Activated CD8-positive, alpha-beta memory T cell treated with anti-CD3 and anti-CD28 coated beads, Interleukin-2, amount 10 ng/mL, durations not matched to agents 7 days and 5 days (primary cell): ENCODE data around the gene SLC39A13. TPM values are rescaled to one million over a fixed set of nuclear protein-coding genes. Genes with fewer than 3 reads are reported as not detected.

ENCODE experiments used
- ATAC-seq: fragments of 150-1000 bp; cut with Tn5 transposase; one replicate; pipeline ENCODE4 v1.10.0; 2021; ENCODE audit warnings: moderate library complexity
- CTCF ChIA-PET: fragments of 350-600 bp; sonication (Branson Sonifier 250); formaldehyde crosslinking; loops from one replicate; lab custom pipeline; 2021; ENCODE audit warnings: antibody characterized with exemption; lab: Charles Lee
- DNase-seq: peaks from one replicate; pipeline ENCODE4 v3.0.0-alpha.2; 2020
- H3K27ac Mint-ChIP-seq: one replicate; pipeline ENCODE4 v1.8.0; 2021; ENCODE audit warnings: mild to moderate bottlenecking, mixed read lengths
- H3K27me3 Mint-ChIP-seq: one replicate; pipeline ENCODE4 v1.8.0; 2021; ENCODE audit warnings: mixed read lengths
- H3K36me3 Mint-ChIP-seq: one replicate; pipeline ENCODE4 v1.8.0; 2021; ENCODE audit warnings: mild to moderate bottlenecking, mixed read lengths
- H3K4me1 Mint-ChIP-seq: one replicate; pipeline ENCODE4 v1.8.0; 2021; ENCODE audit warnings: mixed read lengths
- H3K4me3 Mint-ChIP-seq: one replicate; pipeline ENCODE4 v1.8.0; 2021; ENCODE audit warnings: mild to moderate bottlenecking, moderate library complexity, mixed read lengths
- H3K9me3 Mint-ChIP-seq: one replicate; pipeline ENCODE4 v1.8.0; 2022; ENCODE audit warnings: low read depth, mixed read lengths
- total RNA-seq, 2 experiments: library from RNA; stranded (reverse); gene quantifications; one replicate each; pipeline ENCODE4 v1.2.3, GENCODE V29; 2021

The SLC39A13 gene
- total RNA-seq, 2 experiments from 2014 or later: 18.2 to 22.1 TPM

DNA sequence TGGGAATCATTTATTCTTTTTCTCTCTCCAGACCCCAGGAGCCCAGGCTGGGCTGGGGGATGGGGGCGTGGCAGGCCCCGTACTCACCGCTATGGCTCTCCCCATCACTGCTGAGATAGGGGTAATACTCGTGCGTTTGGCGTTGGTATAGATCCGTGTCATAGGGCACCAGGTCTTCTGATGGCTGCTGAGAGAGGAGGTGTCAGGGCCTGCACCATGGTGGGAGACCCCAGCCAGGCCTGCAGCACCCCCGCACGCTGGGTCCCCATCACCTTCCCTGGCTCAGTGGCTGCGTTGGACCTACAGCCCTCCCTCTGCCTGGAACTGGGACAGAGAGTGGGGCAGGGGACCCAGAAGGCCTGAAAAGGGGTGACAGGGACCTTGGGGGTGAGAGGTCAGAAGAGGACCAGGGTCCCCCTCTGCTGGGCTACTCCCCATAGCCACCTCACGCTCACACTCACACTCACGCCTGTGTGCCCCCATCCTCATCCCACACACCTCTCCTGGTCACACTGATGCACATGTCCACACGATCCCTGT is 32.8 kb upstream of the SLC39A13 start:
- Mint-ChIP-seq H3K27ac (no peak overlapping the region), H3K4me3 (no peak overlapping the region), H3K4me1 (no peaks in the 10 kb centered on the region), H3K36me3 (no peaks in the 10 kb centered on the region), H3K9me3 (no peaks in the 10 kb centered on the region), H3K27me3 (no peaks in the 10 kb centered on the region)
- DNase-seq (no peak), ATAC-seq (no peak)
- CTCF ChIA-PET: interaction anchor here (2.2 kb wide), 1 partner anchor 24 kb away, joined by 12 read pairs; no protein-coding TSS in a partner anchor

DNA sequence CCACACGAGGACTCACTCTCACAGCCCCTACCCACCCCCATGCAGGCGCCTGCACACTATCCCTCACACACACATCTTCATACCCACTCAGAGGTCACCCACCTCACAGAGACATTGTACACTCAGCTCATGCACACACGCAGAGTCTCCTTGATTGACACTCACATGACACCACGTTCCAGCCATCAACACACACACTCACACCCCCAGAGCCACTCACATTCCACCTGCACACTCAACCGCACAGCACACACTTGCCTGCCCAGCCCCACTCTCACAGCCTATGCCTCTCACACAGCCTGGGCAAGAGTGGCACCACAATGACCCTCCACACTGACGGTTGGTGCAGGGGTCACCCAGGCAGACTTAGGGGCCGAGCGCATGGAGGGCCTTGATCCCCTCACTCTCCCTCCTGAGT is 32.3 kb upstream of the SLC39A13 start:
- CTCF ChIA-PET: interaction anchor here (1.6 kb wide), 1 partner anchor 36 kb away, joined by 4 read pairs; no protein-coding TSS in a partner anchor
- ATAC-seq: no peak
- H3K4me3 Mint-ChIP-seq: no peak overlapping the region
- H3K9me3 Mint-ChIP-seq: no peaks in the 10 kb centered on the region
- no peaks in the 10 kb centered on the region for H3K4me1 Mint-ChIP-seq
- no peak for DNase-seq
- H3K27ac Mint-ChIP-seq: no peak overlapping the region
- no peaks in the 10 kb centered on the region for H3K36me3 Mint-ChIP-seq
- no peaks in the 10 kb centered on the region for H3K27me3 Mint-ChIP-seq

DNA sequence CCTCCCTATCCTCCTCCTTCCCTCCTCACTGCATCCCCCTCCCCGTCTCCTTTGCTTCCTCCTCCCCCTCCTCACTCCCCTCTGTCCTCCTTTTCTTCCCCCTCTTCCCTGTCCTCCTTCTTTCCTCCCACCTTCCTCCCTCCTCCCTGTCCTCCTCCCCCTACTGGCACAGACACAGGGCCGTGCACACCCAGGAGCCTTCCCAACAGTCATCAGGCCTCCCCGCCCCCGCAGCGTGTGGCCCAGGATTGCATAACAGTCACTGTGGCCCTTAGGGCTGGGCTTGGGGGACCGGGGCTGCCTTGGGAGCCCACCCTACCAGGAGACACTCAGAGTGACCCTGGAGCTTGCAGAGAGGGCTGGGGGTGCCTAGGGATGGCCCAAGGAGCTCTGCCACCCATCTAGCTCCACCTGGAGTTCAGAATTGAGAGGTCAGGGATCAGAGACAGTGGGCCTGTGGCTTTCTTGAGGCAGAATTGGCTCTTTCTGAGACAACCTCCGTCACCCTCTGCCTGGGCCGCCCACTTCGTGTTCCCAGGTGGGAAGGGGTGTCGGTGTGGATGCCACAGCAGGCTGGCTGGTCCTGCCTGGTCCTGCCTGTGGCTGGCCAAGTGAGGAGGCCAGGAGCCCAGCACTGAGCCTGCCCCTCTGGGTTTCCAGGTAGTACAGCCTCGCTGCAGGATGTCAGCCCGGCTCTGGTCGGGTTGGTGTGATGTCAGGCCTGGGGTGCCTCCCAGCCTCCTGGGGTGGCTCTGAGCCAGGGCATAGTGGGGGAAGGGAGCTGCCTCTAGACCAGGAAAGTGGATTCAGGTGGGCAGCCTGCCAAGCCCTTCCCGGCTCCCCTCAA is 31.6 kb upstream of the SLC39A13 start:
- CTCF ChIA-PET: interaction anchor here (1.6 kb wide), 1 partner anchor 35 kb away, joined by 4 read pairs; no protein-coding TSS in a partner anchor

DNA sequence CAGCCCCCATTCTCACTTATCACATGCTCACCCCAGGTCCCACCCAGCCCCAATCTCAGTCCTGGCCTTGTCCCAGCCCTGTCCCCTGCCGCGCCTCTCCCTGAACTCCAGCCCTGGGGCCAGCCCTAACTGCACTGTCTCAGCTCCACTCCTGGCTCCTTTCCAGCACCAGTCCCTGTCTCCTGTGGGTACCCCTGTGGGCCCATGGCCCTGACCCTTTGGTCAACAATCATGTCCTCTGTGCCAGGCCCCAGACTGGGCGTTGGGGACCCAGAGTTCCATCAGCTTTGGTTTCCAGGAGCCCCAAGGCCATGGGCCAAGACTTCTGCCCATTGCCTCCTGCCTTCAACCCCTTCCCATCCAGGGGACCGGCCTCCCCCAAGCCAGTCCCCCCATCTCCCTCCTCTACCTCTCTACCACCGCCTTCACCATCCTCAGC is 30.8 kb upstream of the SLC39A13 start:
- no peak overlapping the region for H3K4me3 Mint-ChIP-seq
- CTCF ChIA-PET: interaction anchor here (1.6 kb wide), 1 partner anchor 35 kb away, joined by 4 read pairs; no protein-coding TSS in a partner anchor
- no peaks in the 10 kb centered on the region for H3K27me3 Mint-ChIP-seq
- no peaks in the 10 kb centered on the region for H3K4me1 Mint-ChIP-seq
- ATAC-seq (no peak), DNase-seq (no peak)
- H3K27ac Mint-ChIP-seq: no peak overlapping the region
- no peaks in the 10 kb centered on the region for H3K36me3 Mint-ChIP-seq
- H3K9me3 Mint-ChIP-seq: no peaks in the 10 kb centered on the region

More for the DNA sequence above, 31.6 kb upstream of the SLC39A13 start:
- no peak overlapping the region for H3K4me3 Mint-ChIP-seq
- H3K36me3 Mint-ChIP-seq: no peaks in the 10 kb centered on the region
- H3K9me3 Mint-ChIP-seq: no peaks in the 10 kb centered on the region
- H3K4me1 Mint-ChIP-seq: no peaks in the 10 kb centered on the region
- DNase-seq (no peak), ATAC-seq (no peak)
- H3K27ac Mint-ChIP-seq: no peak overlapping the region
- H3K27me3 Mint-ChIP-seq: no peaks in the 10 kb centered on the region

DNA sequence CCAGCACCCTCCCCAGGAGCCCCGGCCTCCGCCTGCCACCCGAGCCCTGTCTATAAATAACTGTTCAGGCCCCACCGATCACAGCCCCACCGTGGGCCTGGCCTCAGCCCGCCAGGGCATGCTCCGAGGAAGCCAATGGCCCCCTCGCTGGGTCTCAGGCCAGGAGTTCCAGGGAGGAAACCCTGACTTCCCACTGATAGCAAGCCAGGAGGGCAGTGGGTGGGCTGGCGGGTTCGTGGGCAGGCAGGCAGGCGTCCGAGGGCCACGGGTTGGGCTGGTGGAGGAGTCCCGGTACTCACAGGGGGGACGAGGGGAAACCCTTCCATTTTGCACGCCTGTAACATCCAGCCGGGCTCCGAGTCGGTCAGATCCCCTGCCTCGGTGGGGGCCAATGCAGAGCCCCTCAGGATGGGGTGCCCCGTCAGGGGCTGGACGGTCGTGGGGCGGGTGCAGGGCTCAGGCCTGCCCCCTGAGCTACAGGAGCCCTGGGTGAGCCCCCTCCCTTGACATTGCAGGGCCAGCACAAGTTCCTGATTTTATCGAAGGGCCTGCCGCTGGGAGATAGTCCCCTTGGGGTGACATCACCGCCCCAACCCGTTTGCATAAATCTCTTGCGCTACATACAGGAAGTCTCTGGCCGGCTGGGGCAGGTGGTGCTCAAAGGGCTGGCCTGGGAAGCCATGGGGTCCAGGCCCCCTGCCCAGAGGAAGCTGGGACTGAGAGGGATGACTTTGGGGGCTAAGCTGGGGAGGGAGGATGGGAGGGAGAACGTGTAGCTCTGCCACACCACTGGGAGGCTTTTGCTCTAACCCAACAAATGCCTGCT is 30.2 kb upstream of the SLC39A13 start, which contains the start of gene SPI1:
TSS of gene SPI1 (minus strand) at position 538 of the 826 bp plus-strand sequence. CDS start at position 344, 194 bp downstream.
- no peaks in the 10 kb centered on the region for H3K36me3 Mint-ChIP-seq
- no peaks in the 10 kb centered on the region for H3K9me3 Mint-ChIP-seq
- H3K4me3 Mint-ChIP-seq: no peak within 1 kb of the TSS
- H3K4me1 Mint-ChIP-seq: no peaks in the 10 kb centered on the region
- CTCF ChIA-PET: interaction anchor here (0.8 to 1.3 kb wide), 2 partner anchors 13 to 33 kb away, joined by 3 to 4 read pairs; no protein-coding TSS in a partner anchor
- no peak within 1 kb of the TSS for H3K27ac Mint-ChIP-seq
- no peaks in the 10 kb centered on the region for H3K27me3 Mint-ChIP-seq
- DNase-seq (no peak), ATAC-seq (no peak)

DNA sequence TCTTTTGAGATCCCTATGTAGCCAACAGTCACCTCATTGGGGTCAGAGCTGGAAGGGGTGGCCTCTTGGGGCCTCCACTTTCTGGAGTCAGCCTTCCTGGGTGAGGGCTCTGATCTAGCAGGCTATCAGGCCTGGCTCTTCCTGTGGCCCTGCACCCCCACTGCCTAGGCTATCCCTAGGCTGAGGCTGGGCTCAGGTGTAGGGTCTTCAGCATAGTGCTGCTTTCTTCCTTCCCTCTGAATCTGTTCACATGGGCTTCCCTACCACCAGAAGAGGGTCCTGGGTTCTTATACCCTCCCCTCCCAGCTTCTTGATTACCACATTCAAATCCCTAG is 29.6 kb upstream of the SLC39A13 start:
- ATAC-seq (no peak), DNase-seq (no peak)
- CTCF ChIA-PET: interaction anchor here (0.8 to 1.3 kb wide), 2 partner anchors 13 to 32 kb away, joined by 3 to 4 read pairs; no protein-coding TSS in a partner anchor
- Mint-ChIP-seq H3K4me1 (no peaks in the 10 kb centered on the region), H3K9me3 (no peaks in the 10 kb centered on the region), H3K27me3 (no peaks in the 10 kb centered on the region), H3K27ac (no peak overlapping the region), H3K36me3 (no peaks in the 10 kb centered on the region), H3K4me3 (no peak overlapping the region)

DNA sequence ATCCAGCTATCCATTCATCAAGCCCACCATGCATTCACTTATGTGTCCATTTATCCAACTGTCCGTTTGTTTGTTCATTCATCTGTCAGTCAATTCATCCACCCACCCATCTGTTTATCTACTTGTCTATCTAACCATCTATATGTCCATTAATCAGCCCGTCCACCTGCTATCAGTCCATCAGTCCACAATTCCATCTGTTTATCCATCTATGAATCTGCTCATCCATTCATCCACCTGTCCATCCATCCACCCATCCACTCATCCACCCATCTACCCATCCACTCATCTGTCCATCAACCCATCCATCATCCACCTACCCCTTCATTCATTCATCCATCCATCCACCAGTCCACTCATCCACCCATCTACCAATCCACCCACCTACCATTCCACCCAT is 29.1 kb upstream of the SLC39A13 start:
- ATAC-seq: no peak
- CTCF ChIA-PET: interaction anchor here (0.8 to 1.3 kb wide), 2 partner anchors 12 to 32 kb away, joined by 3 to 4 read pairs; no protein-coding TSS in a partner anchor
- Mint-ChIP-seq H3K4me1 (no peaks in the 10 kb centered on the region), H3K27ac (no peak overlapping the region), H3K27me3 (no peaks in the 10 kb centered on the region), H3K9me3 (no peaks in the 10 kb centered on the region), H3K4me3 (no peak overlapping the region), H3K36me3 (no peaks in the 10 kb centered on the region)
- DNase-seq: no peak

DNA sequence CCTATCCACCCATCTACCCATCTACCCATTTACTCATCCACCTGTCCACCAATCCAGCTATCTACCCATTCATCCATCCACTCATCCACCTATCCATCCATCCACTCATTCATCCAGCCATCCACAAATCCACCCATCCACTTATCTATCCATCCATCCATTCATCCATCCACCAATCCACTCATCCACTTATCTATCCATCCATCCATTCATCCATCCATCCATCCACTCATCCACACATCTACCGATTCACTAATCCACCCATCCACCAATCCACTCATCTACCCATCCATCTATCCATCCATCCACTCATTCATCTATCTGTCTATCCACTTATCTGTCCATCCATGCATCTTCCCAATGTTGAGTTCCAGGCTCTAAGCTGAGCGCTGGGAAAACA is 28.3 kb upstream of the SLC39A13 start:
- ATAC-seq: no peak
- no peak overlapping the region for H3K4me3 Mint-ChIP-seq
- CTCF ChIA-PET: interaction anchor here (1.9 kb wide), 1 partner anchor 10 kb away, joined by 6 read pairs; no protein-coding TSS in a partner anchor

DNA sequence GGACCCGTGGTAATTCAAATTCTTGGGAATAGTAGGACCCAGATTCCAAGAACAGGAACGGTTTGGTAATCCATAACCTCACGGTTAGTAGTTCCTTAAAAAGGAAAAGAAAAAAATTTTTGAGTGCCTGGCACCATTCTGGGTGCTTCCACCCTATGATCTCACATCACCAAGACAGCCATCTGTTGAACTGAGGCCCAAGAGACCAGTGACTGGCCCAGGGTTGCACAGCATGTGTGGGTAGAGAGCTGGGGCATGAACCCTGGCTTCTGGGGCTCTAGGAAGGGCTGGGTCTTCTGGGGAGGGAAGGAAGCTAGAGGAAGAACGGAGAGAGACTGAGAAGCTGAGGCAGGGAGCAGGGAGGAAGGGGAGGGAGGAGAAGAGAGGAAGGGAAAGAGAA is 25.3 kb upstream of the SLC39A13 start:
- DNase-seq (no peak), ATAC-seq (no peak)
- CTCF ChIA-PET: no interaction called here
- no peaks in the 10 kb centered on the region for H3K36me3 Mint-ChIP-seq
- no peak overlapping the region for H3K27ac Mint-ChIP-seq
- H3K27me3 Mint-ChIP-seq: no peaks in the 10 kb centered on the region
- H3K9me3 Mint-ChIP-seq: no peaks in the 10 kb centered on the region
- H3K4me3 Mint-ChIP-seq: no peak overlapping the region
- H3K4me1 Mint-ChIP-seq: no peaks in the 10 kb centered on the region

More for the DNA sequence above, 28.3 kb upstream of the SLC39A13 start:
- Mint-ChIP-seq H3K4me1 (no peaks in the 10 kb centered on the region), H3K27me3 (no peaks in the 10 kb centered on the region), H3K36me3 (no peaks in the 10 kb centered on the region), H3K9me3 (no peaks in the 10 kb centered on the region), H3K27ac (no peak overlapping the region)
- no peak for DNase-seq

DNA sequence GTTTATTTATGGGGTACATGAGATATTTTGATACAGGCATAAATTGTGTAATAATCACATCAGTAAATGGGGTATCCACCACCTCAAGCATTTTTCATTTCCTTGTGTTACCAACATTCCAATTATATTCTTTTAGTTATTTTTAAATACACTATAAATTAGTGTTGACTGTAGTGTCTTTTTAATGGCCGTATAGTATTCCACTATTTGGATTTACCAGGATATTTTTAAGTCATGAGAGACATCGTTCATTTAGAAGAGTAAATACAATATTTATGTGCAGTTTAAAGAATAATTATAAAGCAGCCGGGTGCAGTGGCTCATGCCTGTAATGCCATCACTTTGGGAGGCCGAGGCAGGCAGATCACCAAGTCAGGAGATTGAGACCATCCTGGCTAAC is 23.9 kb upstream of the SLC39A13 start:
- no peaks in the 10 kb centered on the region for H3K9me3 Mint-ChIP-seq
- CTCF ChIA-PET: no interaction called here
- no peak for ATAC-seq
- no peak overlapping the region for H3K4me3 Mint-ChIP-seq
- H3K27me3 Mint-ChIP-seq: no peaks in the 10 kb centered on the region
- no peak for DNase-seq
- H3K36me3 Mint-ChIP-seq: no peaks in the 10 kb centered on the region
- H3K27ac Mint-ChIP-seq: no peak overlapping the region
- peaks cover 8% of the 10 kb centered on the region for H3K4me1 Mint-ChIP-seq

DNA sequence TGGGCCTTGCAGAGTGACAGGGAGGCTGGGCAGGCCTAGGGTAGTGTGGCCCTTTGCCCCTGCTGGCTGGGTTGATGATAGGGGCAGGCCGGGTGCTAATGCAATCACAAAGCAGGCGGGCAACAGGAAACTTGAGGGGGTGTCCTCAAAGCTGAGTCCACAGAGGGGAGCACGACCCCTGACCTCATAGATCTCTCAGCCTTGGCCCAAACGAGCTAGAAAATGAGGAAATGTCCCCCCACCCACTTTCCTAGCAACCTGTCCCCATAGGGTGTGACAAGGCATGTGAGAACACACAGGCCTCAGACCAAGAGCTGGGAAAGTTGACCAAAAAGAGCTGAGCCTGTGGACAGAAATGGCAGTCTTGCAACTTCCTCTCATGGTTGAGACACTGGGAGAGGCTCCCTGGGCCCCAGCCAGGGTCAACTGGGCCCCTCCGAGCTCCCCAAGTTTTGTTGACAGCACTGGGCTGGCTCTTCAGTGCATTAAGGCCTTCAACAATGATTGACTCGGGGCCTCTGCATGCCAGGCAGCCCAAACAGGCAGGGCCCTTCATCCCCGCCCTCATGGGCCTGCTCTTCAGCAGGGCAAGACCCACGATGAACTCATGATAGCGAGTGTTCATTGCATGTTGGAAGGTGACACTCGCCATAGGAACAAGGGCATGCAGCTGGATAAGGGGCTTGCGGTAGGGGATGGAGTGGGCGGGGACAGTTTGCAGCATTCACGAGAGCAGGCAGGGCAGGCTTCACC is 20.3 kb upstream of the SLC39A13 start:
- no peaks in the 10 kb centered on the region for H3K27me3 Mint-ChIP-seq
- DNase-seq (no peak), ATAC-seq (no peak)
- H3K4me1 Mint-ChIP-seq: peaks cover 16% of the 10 kb centered on the region
- CTCF ChIA-PET: interaction anchor here (1.3 to 11.4 kb wide), 3 partner anchors 11 to 22 kb away, joined by 4 to 90 read pairs (median 53); partner anchors contain the start of gene SLC39A13
- no peaks in the 10 kb centered on the region for H3K36me3 Mint-ChIP-seq
- H3K27ac Mint-ChIP-seq: no peak overlapping the region
- no peaks in the 10 kb centered on the region for H3K9me3 Mint-ChIP-seq
- H3K4me3 Mint-ChIP-seq: no peak overlapping the region
